Measurements from ENCODE around the gene RBM39. TPM values are rescaled to one million over a fixed set of nuclear protein-coding genes. Genes with fewer than 3 reads are reported as not detected.

The RBM39 gene
- total RNA-seq, 4 donors from 2014 or later, result 165 to 303 (median 188) TPM

- 67% methylated on average over 4 of the region's 4 CpGs for WGBS, 2 donors
- TF ChIP-seq CTCF (IDR thresholded peaks at IDR 0.05) (no peak), POLR2A (IDR thresholded peaks at IDR 0.05) (no peak)
Measured at GRCh38 chr20:35702824-35703695, 39.0 kb downstream of the RBM39 start.

GRCh38 chr20:35702051-35702823 lies 39.8 kb downstream of the RBM39 start:
- intact Hi-C loops (cut with DNase I; ENCODE audit: low total_unique reads), result no loop called here
- TF ChIP-seq CTCF (IDR thresholded peaks at IDR 0.05) (no peak), POLR2A (IDR thresholded peaks at IDR 0.05) (no peak)
- WGBS, 2 donors, result 77 to 81% methylated on average over 12 of the region's 12 CpGs
- peak in 1 of 2 donors; percentile 79 for DNase-seq (ENCODE audit: low spot score in 2 of 2)
- no peak overlapping the region for H3K4me3 ChIP-seq (ENCODE audit: low read depth, poor library complexity, severe bottlenecking)

More at GRCh38 chr20:35702824-35703695, 39.0 kb downstream of the RBM39 start:
- H3K4me3 ChIP-seq (ENCODE audit: low read depth, poor library complexity, severe bottlenecking), result no peak overlapping the region
- intact Hi-C loops (cut with DNase I; ENCODE audit: low total_unique reads), result no loop called here
- DNase-seq (ENCODE audit: low spot score in 2 of 2), result no peak

GRCh38 chr20:35700625-35701148 lies 41.4 kb downstream of the RBM39 start:
- TF ChIP-seq POLR2A (IDR thresholded peaks at IDR 0.05), result no peak
- intact Hi-C loops (cut with DNase I; ENCODE audit: low total_unique reads), result no loop called here
- DNase-seq (ENCODE audit: low spot score in 2 of 2), result peak in 1 of 2 donors; percentile 63
- WGBS, 2 donors, result 88 to 89% methylated on average over 7 of the region's 7 CpGs
- no peak overlapping the region for H3K4me3 ChIP-seq (ENCODE audit: low read depth, poor library complexity, severe bottlenecking)

- 20 to 22% methylated on average over 6 of the region's 6 CpGs for WGBS, 2 donors
- no peak for DNase-seq (ENCODE audit: low spot score in 2 of 2)
- peak overlapping the region; percentile 91 for H3K4me3 ChIP-seq (ENCODE audit: low read depth, poor library complexity, severe bottlenecking)
- intact Hi-C loops (cut with DNase I; ENCODE audit: low total_unique reads), result no loop called here
- TF ChIP-seq POLR2A (IDR thresholded peaks at IDR 0.05), result no peak
- TF ChIP-seq CTCF (IDR thresholded peaks at IDR 0.05), result no peak
Measured at GRCh38 chr20:35699957-35700624, 42.0 kb downstream of the RBM39 start.

GRCh38 chr20:35699127-35699956 lies 42.7 kb downstream of the RBM39 start, which contains the start of the genes NFS1 and ROMO1:
NFS1 (minus strand) TSS chr20:35699352; CDS start chr20:35699288, 64 bp downstream.
ROMO1 (plus strand) TSS chr20:35699405; CDS start chr20:35699633, 228 bp downstream.
- intact Hi-C loops (cut with DNase I; ENCODE audit: low total_unique reads), result no loop called here
- TF ChIP-seq POLR2A (IDR thresholded peaks at IDR 0.05) (no peak), CTCF (IDR thresholded peaks at IDR 0.05) (no peak)
- peak; percentile 76 to 97 for DNase-seq (ENCODE audit: low spot score in 2 of 2)
- 0% methylated on average over 35 to 48 of the region's 81 CpGs for WGBS, 2 donors
- peak within 1 kb of the TSS; percentile 91 for H3K4me3 ChIP-seq (ENCODE audit: low read depth, poor library complexity, severe bottlenecking)

Data from lower leg skin (tissue), 4 donors.